HG02623 (cell line): ENCODE measurements around the gene ANAPC2.

Source experiments
- ATAC-seq: cut with Tn5 transposase; IDR thresholded peaks from one replicate; pipeline ENCODE4 v1.9.1; 2021; ENCODE audit warnings: moderate library complexity; ENCODE audit not compliant: unreplicated experiment

Gene ANAPC2

GRCh38 chr9:137164370-137165249 is 23.8 kb downstream of the ANAPC2 start:
- no peak for ATAC-seq

GRCh38 chr9:137163805-137164204 is 24.6 kb downstream of the ANAPC2 start:
- ATAC-seq = no peak

GRCh38 chr9:137163365-137163715 is 25.0 kb downstream of the ANAPC2 start:
- no peak for ATAC-seq

GRCh38 chr9:137162505-137163364 is 25.6 kb downstream of the ANAPC2 start:
- ATAC-seq = no peak

- no peak for ATAC-seq
Observed at GRCh38 chr9:137161558-137162486, 26.5 kb downstream of the ANAPC2 start.

GRCh38 chr9:137160716-137161557 is 27.4 kb downstream of the ANAPC2 start:
- ATAC-seq = no peak

GRCh38 chr9:137160054-137160425 is 28.3 kb downstream of the ANAPC2 start:
- ATAC-seq = no peak

GRCh38 chr9:137159105-137160053 is 29.0 kb downstream of the ANAPC2 start:
- ATAC-seq = no peak

GRCh38 chr9:137158625-137159024 is 29.7 kb downstream of the ANAPC2 start:
- no peak for ATAC-seq

GRCh38 chr9:137157618-137158415 is 30.5 kb downstream of the ANAPC2 start:
- ATAC-seq = no peak

- ATAC-seq = no peak
Observed at GRCh38 chr9:137156567-137157375, 31.6 kb downstream of the ANAPC2 start.

- ATAC-seq = no peak
Observed at GRCh38 chr9:137152844-137153405, 35.4 kb downstream of the ANAPC2 start.

GRCh38 chr9:137150617-137151457 is 37.5 kb downstream of the ANAPC2 start:
- ATAC-seq = peak; percentile 43

- peak; percentile 15 for ATAC-seq
Observed at GRCh38 chr9:137149942-137150616, 38.3 kb downstream of the ANAPC2 start.

- no peak for ATAC-seq
Observed at GRCh38 chr9:137149363-137149762, 39.0 kb downstream of the ANAPC2 start.
